Endometrial microvascular endothelial cells (primary cell): ENCODE data around the gene USH2A. TPM values are rescaled to one million over a fixed set of nuclear protein-coding genes. Genes with fewer than 3 reads are reported as not detected.

Experiments
- in situ Hi-C: cut with HindIII; loops from 2 replicates; pipeline ENCODE4 v1.10.0; 2017; ENCODE audit warnings: low sequenced_read_pairs, low pct_unique_long_range_greater_than_20kb; ENCODE audit errors: inconsistent ontology term
- total RNA-seq: library from RNA; depleted of rRNA; stranded (reverse); fragments of >200 nt; gene quantifications from one replicate; pipeline ENCODE4 v1.2.3, GENCODE V29; 2015; ENCODE audit errors: inconsistent ontology term

The USH2A gene
- total RNA-seq, 1 donor from 2014 or later, result not detected

GRCh38 chr1:215657047-215657446 is 766.2 kb downstream of the USH2A start:
- in situ Hi-C loops, result no loop called here

GRCh38 chr1:215652371-215652770 is 770.9 kb downstream of the USH2A start:
- in situ Hi-C loops, result no loop called here

GRCh38 chr1:215651867-215652266 is 771.4 kb downstream of the USH2A start:
- in situ Hi-C loops, result no loop called here

GRCh38 chr1:215650446-215651149 is 772.6 kb downstream of the USH2A start:
- in situ Hi-C loops, result no loop called here

GRCh38 chr1:215648957-215649356 is 774.3 kb downstream of the USH2A start:
- in situ Hi-C loops, result no loop called here

GRCh38 chr1:215647738-215648137 is 775.5 kb downstream of the USH2A start:
- in situ Hi-C loops, result no loop called here

- in situ Hi-C loops, result no loop called here
These were observed 777.4 kb downstream of the USH2A start for GRCh38 chr1:215645861-215646260.

GRCh38 chr1:215645182-215645581 is 778.1 kb downstream of the USH2A start:
- in situ Hi-C loops, result no loop called here

- in situ Hi-C loops, result no loop called here
These were observed 779.5 kb downstream of the USH2A start for GRCh38 chr1:215643592-215644321.

- in situ Hi-C loops, result no loop called here
These were observed 782.7 kb downstream of the USH2A start for GRCh38 chr1:215640429-215641148.

GRCh38 chr1:215637041-215637573 is 786.1 kb downstream of the USH2A start:
- in situ Hi-C loops, result no loop called here

- in situ Hi-C loops, result no loop called here
These were observed 786.8 kb downstream of the USH2A start for GRCh38 chr1:215636258-215636965.

- in situ Hi-C loops, result no loop called here
These were observed 787.4 kb downstream of the USH2A start for GRCh38 chr1:215635827-215636226.

GRCh38 chr1:215631489-215631888 is 791.8 kb downstream of the USH2A start:
- in situ Hi-C loops, result no loop called here

GRCh38 chr1:215631040-215631439 is 792.2 kb downstream of the USH2A start:
- in situ Hi-C loops, result no loop called here

GRCh38 chr1:215625949-215626348 is 797.3 kb downstream of the USH2A start:
- in situ Hi-C loops, result no loop called here

- in situ Hi-C loops, result no loop called here
These were observed 800.1 kb downstream of the USH2A start for GRCh38 chr1:215623162-215623561.

GRCh38 chr1:215617979-215618378 is 805.3 kb downstream of the USH2A start:
- in situ Hi-C loops, result no loop called here

GRCh38 chr1:215612391-215612790 is 810.9 kb downstream of the USH2A start:
- in situ Hi-C loops, result no loop called here
